GM19468 (cell line): Measurements from ENCODE around the gene GNAI1.

Source experiments
- ATAC-seq: cut with Tn5 transposase; IDR thresholded peaks from one replicate; pipeline ENCODE4 v1.9.1; 2021; ENCODE audit warnings: mild to moderate bottlenecking, moderate library complexity, moderate number of reproducible peaks; ENCODE audit not compliant: unreplicated experiment; ENCODE audit errors: extremely low read depth

GNAI1 gene

DNA sequence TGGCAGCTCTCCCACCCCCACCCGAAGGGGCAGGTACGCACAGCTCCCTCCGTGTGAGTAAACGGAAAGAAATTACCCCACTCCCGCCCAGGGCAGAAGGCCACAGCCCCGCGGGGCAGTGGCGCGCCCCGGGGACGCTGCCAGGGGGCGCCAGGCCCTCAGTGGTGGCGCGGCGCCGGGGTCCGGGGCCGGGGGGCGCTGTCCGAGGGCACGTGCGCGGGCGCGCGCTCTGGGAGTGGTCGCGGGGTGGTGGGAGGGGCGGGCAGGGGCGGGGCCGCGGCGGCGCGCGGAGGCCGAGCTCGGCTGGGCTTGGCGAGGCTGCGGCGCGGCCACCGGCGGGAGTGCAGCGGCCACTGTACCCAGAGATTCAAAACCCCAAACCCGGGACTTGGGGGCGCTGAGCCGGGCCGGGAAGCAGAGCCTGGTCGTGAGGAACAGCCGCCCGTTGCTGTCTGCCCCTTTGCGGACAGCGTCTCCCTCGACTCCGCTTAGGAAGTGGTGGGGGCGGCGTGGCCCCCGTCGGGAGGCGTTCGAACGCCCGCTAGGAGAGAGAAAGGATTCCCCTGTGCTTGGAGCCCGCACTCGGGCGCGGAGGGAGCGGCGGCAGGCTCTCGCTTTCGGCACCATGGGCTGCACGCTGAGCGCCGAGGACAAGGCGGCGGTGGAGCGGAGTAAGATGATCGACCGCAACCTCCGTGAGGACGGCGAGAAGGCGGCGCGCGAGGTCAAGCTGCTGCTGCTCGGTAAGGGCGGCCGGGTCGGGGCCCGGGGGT lies at the start of gene GNAI1:
Gene GNAI1 (plus strand): TSS at position 296 of the 773 bp plus-strand sequence. CDS start 330 bp downstream, at position 626.
- ATAC-seq, result no peak

DNA sequence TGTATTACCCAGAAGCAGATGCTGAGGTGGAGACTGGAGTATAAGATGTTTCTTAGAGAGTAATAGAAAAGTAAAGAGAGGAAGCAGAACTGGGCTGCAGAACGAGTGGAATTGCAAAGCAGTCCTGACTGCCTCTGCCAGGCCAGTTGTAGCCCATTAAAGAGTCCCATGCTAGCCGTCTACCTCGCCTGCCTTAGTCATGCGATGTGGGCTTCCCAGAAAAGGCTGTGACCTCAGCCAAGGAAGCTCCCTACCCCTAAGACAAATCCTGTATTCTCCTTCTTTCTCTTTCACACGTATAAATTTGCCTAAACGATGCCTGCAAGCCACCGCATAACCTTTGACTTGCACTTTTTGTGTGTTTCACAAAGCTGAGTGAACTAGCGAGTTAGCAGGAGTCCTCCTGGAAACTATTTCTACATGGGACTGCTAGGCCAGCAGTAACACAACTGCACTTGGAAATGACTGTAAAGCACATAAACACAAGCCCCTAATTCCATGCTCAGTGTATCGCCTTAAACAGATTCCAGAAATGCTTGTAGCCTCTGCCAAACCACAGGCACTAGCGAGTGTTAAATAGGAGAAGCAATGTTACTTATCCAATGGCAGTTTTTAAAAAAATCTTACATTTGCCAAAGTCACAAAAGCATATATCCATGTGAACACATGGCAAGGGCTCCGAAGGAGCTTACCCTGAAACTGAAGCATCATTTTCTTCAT lies 47.4 kb upstream of the GNAI1 start:
- ATAC-seq, result no peak

DNA sequence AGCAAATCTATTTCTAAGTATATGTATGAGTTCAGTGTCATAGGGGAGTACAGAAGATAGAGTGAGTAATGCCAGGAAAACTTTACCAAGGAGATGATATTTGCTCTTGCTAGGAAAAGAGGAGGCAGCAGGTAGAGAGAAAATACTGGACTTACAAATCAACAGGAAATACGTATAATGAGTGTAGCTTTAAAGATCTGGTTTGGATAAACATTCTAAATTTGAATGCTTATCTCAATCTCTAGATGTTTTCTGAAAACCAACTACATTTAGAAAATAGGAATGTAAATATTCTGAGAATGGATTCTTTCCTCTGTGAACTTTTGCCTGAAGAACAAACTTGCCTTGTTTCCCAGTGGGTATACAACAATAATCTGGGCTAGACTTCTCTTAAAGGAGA lies 46.9 kb upstream of the GNAI1 start:
- ATAC-seq, result no peak

DNA sequence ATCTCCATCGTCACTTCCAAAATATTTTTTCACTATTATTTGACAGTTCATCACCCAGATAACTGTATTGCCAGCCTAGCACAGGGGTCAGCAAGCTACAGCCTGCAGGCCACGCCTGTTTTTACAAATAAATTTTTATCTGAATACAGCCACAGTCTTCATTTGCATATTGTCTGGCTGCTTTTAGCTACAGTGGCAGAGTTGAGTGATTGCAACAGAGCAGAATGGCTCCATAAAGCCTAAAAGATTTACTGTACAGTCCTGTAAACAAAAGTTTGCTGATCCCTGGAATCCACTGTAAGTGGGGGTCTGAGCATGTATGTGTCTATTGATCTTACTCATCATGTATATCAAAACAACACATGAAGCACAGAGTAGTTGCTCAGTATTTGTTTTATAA lies 45.9 kb upstream of the GNAI1 start:
- ATAC-seq, result no peak

DNA sequence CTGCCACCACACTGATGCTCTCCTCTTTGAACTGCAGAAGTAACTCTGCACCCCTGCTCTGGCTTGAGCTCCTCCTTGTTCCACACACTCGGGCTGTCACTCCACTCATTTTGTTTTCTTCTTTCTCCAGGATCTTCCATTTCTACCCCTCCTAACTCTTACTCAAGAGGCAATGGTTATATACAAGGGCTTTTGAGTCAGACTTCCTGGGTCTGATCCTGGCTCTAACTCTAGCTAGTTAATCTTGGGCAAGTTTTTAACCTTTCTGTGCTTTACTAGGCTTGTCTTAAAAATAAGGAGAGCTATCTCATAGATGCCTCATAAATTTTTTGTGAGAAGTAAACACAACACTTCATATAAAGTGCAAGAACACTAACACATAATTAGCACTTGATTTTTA lies 45.3 kb upstream of the GNAI1 start:
- ATAC-seq, result no peak

DNA sequence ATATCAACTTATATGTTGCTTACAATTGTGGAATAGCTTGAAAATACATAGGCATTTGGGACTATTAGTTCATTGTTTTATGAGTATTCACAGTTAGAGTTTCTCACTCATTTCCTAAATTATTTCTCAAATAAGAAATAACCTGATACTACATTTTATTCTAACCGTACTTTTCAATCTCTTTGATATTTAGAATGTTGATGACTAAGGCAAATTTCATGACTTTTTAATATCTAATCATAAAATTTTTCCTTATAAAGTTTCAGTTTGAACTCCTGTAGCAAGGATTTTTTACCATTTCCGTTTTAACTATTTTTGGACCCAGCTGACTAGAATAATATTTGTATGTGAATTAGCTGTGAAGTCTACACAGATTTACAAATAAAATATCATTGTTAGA lies 41.3 kb upstream of the GNAI1 start:
- no peak for ATAC-seq

DNA sequence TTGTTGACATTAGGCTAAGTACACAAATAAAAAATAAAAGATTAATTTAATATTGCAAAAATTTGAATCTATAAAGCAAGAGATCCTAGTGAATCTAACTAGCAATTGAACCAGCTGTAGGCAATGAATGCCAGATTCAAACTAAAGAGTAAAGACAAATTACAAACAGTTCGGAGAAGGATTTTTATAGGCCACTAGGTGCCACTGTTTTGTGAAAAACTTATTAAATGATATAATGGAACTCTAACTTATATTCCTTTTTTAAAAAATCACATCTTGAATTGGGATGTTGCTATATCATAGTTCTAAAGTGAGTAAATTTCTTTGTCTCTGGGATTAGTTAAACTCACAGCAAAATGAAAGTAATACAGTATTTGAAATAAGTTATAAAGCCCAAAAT lies 39.1 kb upstream of the GNAI1 start:
- ATAC-seq, result no peak

DNA sequence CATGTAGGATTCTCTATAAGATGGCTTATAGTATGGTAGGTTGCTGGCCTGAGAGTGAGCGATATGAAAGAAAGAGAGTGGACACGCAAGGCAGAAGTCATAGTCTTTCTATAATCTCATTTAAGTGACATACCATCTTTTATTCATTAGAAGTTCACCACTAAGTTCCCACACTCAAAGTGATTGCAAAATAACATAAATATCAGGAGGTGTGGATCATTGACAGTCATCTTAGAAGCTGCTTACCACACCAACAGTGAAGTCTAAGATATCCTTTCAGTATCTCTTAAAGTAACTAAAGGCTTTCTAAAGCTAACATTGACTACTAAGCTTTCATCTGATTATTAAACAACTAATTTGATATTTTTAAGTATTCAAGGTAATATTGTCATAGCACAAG lies 36.9 kb upstream of the GNAI1 start:
- ATAC-seq, result no peak

DNA sequence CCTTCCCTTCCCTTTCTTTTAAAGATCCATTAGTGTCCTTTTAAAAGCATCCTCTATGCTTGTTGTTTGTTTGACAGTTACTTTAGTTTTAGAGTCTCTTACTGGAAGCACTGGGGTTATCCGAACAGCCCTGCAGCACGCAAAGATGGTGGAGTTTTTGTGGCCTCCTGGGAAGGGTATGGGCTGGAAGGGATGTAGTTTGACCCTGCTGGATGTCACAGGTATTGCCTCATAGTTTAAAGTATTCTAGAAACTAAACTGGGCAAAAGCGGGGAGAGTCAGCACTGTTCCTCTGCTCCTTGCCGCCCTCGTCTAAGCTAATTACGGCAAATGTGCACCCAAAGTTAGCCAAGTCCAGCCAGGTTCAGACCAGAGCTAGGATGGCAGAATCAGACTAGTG lies 35.8 kb upstream of the GNAI1 start:
- ATAC-seq, result no peak

DNA sequence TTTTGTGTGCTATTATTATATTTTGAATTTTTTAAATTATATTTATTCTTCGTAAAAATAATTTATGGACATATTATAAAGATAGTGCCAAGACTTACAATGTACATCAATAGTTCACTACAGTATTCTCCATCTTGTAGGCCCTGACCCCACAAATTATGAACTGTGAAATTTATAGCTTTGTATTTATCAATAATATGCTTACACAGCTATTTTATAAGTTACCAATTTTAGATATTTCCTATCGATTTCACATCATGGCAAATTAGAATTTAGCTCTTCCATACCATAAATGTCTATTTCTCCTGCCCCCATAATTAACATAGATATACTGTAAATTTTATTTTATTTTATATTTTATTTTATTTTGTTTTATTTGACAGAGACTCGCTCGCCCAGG lies 34.4 kb upstream of the GNAI1 start:
- ATAC-seq, result no peak

DNA sequence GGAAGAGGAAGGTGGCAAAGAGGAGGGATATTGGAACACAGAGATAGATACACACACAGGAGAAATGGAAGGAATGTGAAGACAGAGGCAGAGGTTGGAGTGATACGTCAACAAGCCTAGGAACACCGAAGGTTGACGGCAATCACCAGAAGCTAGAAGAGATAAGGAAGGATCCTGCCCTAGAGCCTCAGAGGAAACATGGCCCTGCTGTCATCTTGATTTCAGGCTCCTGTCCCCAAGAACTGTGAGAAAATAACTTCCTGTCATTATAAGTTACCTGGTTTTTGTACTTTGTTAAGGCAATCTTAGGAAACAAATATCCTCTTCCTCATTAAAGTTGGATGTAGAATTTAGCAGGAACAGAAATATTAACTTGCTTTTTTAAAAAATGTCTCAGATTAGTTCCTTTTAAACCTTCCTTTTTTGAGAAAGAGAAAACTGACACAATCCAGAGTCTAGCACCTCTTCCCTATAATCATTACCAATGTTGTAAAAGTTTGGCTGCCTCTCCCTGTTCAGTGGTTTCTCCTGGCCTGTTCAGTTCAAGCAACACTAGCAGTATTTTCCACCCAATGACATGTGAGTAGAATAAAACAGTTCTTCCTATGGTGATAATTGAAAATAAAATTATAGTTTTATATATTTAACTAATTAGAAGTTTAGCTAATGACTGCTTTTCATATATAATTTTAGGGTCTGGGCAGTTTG lies 28.8 kb upstream of the GNAI1 start:
- ATAC-seq, result no peak

DNA sequence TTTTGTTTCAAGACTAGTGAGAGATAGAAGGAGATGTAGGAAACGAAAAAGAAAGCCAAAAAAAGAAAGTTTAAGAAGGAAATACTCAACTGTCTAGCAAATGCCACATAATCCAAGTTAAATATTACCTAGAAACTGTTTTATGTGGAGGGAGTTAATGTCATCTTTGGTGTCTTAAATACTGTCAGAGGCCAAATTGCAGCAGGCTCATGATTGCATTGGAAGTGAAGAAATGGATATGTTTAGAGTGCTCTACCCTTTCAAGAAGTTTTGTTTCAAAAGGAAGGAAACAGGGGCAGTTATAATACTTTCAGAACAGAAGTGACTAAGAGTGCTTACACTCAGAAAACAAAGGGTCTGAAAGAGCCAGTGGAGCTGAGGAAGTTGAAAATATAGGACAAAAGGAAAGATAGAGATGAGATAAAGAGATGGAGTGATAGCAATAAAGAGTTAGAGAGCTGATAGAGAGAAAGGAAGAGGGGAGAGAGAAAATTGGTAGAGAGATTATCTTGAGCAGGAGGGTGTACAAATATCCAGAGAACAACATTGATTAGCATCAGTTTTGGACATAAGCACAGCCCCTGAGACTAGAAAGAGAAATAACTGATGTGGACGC lies 28.0 kb upstream of the GNAI1 start:
- ATAC-seq, result no peak

DNA sequence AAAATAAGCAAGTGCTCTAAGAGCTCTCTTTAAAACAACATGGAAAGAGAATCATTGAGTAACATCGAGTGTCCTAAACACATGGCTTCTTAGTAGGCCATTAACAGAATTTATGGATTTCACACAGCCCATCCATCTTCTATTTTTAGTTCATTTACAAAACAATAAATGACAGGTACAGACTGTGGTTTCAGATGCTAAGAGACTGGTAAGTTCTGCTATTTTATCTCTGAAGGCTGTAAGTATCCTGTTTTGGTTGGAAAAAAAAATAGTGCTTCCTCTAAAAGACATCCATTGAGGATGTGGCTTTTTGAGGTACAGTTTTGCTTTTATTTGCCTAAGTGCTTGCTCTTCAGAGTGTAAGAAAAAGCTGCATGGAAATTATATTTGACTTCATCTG lies 27.4 kb upstream of the GNAI1 start:
- no peak for ATAC-seq

DNA sequence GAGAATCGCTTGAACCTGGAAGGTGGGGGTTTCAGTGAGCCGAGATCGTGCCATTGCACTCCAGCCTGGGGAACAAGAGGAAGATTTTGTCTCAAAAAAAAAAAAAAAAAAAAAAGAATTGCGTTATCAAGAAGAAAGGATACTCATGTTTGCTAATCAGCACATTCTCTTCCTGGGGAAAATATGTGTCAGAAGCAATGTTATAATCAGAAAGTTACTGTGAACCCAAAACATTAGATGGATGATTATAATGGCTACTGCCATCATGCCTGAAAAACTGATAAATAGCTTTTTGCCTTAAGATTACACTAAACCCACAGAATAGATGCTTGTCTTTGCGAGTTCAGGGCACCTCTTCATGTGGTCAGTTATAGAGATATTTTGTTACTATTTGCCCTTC lies 24.3 kb upstream of the GNAI1 start:
- no peak for ATAC-seq

DNA sequence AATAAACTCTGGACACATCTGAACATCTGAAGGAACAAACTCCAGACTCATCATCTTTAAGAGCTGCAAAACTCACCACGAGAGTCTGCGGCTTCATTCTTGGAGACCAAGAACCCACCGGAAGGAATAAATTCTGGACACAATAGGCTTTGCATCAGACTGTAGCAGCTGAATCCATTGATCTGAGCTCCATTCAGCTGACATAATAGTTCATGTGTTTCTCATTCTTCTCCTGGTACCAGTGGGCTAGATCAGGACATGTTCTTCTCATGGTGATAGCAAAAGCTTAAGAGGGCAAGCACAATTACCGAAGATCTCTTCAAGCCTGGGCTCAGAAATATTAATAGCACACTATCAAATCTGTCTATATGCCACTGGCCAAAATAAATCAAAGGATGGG lies 20.5 kb upstream of the GNAI1 start:
- no peak for ATAC-seq

DNA sequence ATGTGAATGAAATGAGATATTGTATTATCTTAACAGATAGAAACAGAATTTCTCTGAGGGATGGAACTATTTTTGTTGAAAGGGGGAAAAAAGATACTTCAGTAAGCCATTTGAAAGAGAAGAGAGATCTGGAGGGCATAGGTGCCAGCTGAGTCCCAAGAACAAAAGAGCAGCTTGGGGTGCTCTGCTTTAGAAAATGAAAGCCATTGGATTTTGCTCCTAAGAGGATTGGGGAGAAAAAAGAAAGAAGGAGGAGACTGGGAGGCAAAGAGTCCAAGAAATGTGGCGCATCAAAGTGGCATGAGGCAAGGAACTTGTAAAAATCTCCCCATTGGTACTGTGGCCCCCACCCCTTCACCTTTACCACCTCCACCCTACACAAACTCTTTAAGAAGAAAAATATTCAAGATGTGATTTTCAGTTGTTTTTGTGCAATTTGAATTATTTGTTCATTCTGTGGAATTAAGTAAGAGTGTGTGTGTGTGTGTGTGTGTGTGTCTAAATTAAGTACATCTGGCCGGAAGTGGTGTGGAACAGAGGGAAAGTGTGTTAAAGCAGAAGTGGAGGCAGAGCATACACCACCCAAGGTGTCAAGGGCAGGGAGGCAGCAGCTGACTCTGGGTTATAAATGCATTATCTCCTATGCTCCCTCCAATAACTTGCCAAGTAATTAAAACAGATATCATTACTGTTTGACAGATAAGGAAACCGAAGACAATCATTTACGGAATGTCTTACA lies 9.9 kb upstream of the GNAI1 start:
- ATAC-seq, result no peak

DNA sequence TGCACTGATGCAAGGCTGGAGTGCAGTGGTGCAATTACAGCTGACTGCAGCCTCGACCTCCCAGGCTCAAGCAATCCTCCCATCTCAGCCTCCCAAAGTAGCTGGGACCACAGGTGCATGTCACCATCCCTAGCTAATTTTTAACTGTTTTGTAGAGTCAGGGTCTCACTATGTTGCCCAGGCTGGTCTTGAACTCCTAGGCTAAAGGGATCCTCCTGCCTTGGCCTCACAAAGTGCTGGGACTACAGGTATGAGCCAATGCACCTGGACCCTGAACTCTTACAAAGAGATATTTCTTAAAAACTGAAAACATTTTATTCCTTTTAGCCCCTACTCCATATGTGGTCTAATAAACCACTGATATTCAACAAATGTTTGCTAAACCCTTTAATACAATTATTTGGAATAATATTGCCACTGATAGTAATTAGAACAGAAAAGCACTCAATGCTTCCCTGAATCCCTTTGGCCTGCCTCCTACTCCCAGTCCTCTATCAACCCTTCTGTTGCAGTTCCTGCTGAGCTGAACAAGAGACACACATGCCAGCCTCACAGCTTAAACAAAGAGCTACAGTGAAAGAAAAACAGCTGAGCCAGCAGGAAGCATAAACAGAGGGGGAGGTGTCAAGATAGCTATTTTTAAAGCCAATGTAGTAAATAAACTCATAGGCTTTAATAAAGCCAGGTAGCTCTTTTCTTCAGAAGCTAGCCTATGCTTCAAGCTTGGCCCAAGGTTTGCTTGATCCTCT lies 7.0 kb upstream of the GNAI1 start:
- no peak for ATAC-seq

DNA sequence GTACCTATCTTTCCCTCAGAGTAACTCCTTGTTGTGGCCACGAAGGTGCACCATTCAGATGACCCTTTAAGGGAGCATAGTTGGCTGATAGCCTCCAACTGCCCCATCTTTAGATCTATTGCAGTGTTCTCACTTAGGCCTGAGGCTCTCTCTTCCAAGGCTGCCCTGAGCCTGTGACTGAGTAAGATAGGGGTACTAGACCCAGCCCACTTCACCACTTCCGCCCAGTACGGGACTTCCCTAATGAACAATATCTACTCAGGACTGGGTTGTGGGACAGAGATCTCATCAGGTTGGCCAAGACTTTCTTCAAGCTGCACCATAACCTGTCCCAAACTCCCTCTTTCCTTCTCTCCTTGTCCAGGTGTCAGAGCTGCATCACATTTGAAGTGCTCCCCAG lies 5.7 kb upstream of the GNAI1 start:
- no peak for ATAC-seq

DNA sequence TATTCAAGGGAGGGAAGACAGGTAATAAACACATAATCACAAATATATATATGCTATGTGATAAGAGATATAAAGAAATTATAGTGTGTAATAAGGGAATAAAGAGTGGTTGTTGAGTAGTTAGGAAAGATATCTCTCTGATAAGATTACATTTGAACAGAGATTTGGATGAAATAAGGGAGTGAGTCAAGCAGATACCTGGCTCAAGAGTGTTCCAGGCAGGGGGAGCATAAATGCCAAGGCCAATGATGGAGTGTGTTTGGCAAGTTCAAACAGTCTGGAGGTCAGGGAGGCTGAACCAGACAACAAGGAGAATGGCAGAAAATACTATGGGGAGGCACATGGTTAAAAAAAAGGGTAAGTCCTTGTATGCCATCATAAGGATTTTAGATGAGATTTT lies 4.8 kb upstream of the GNAI1 start:
- no peak for ATAC-seq
